ENCODE results near the gene MXI1. TPM values are rescaled to one million over a fixed set of nuclear protein-coding genes. Genes with fewer than 3 reads are reported as not detected.
"Not testable (repeated sequence)": the region's sequence is repeated elsewhere in the genome, so short reads cannot be mapped to it uniquely, and the experiment has no call there.

The MXI1 gene
- polyA plus RNA-seq, 4 donors: 41.1 to 51.8 (median 45.5) TPM

GRCh38 chr10:110228066-110228465, 20.7 kb downstream of the MXI1 start:
- DNase-seq (ENCODE audit: low read depth in 4 of 4, low spot score in 2 of 4): no peak

GRCh38 chr10:110229155-110229554, 21.8 kb downstream of the MXI1 start:
- DNase-seq (ENCODE audit: low read depth in 4 of 4, low spot score in 2 of 4): no peak

GRCh38 chr10:110233846-110234245, 26.4 kb downstream of the MXI1 start:
- DNase-seq (ENCODE audit: low read depth in 4 of 4, low spot score in 2 of 4): no peak

GRCh38 chr10:110237894-110238480, 30.6 kb downstream of the MXI1 start:
- no peak for DNase-seq (ENCODE audit: low read depth in 4 of 4, low spot score in 2 of 4)

GRCh38 chr10:110239892-110240291, 32.5 kb downstream of the MXI1 start:
- DNase-seq (ENCODE audit: low read depth in 4 of 4, low spot score in 2 of 4): no peak

GRCh38 chr10:110241407-110241806, 34.0 kb downstream of the MXI1 start:
- no peak for DNase-seq (ENCODE audit: low read depth in 4 of 4, low spot score in 2 of 4)

- no peak for DNase-seq (ENCODE audit: low read depth in 4 of 4, low spot score in 2 of 4)
These were observed 34.4 kb downstream of the MXI1 start for GRCh38 chr10:110241841-110242240.

- no peak for DNase-seq (ENCODE audit: low read depth in 4 of 4, low spot score in 2 of 4)
These were observed 35.1 kb downstream of the MXI1 start for GRCh38 chr10:110242511-110242910.

GRCh38 chr10:110244550-110244949, 37.1 kb downstream of the MXI1 start:
- DNase-seq (ENCODE audit: low read depth in 4 of 4, low spot score in 2 of 4): no peak

GRCh38 chr10:110247833-110248232, 40.4 kb downstream of the MXI1 start:
- DNase-seq (ENCODE audit: low read depth in 4 of 4, low spot score in 2 of 4): not testable (repeated sequence)

GRCh38 chr10:110249489-110249888, 42.1 kb downstream of the MXI1 start:
- not testable (repeated sequence) for DNase-seq (ENCODE audit: low read depth in 4 of 4, low spot score in 2 of 4)

GRCh38 chr10:110251392-110251791, 44.0 kb downstream of the MXI1 start:
- not testable (repeated sequence) for DNase-seq (ENCODE audit: low read depth in 4 of 4, low spot score in 2 of 4)

- no peak for DNase-seq (ENCODE audit: low read depth in 4 of 4, low spot score in 2 of 4)
These were observed 44.7 kb downstream of the MXI1 start for GRCh38 chr10:110252151-110252550.

GRCh38 chr10:110254467-110254866, 47.1 kb downstream of the MXI1 start:
- DNase-seq (ENCODE audit: low read depth in 4 of 4, low spot score in 2 of 4): no peak

GRCh38 chr10:110258542-110258941, 51.1 kb downstream of the MXI1 start:
- DNase-seq (ENCODE audit: low read depth in 4 of 4, low spot score in 2 of 4): no peak

- DNase-seq (ENCODE audit: low read depth in 4 of 4, low spot score in 2 of 4): no peak
These were observed 51.9 kb downstream of the MXI1 start for GRCh38 chr10:110259317-110259716.

- no peak for DNase-seq (ENCODE audit: low read depth in 4 of 4, low spot score in 2 of 4)
These were observed 53.5 kb downstream of the MXI1 start for GRCh38 chr10:110260746-110261477.

- no peak for DNase-seq (ENCODE audit: low read depth in 4 of 4, low spot score in 2 of 4)
These were observed 55.8 kb downstream of the MXI1 start for GRCh38 chr10:110263164-110263563.

GRCh38 chr10:110265573-110266193, 58.3 kb downstream of the MXI1 start:
- DNase-seq (ENCODE audit: low read depth in 4 of 4, low spot score in 2 of 4): no peak

GRCh38 chr10:110267276-110267675, 59.9 kb downstream of the MXI1 start:
- DNase-seq (ENCODE audit: low read depth in 4 of 4, low spot score in 2 of 4): no peak

GRCh38 chr10:110268442-110268841, 61.0 kb downstream of the MXI1 start:
- no peak for DNase-seq (ENCODE audit: low read depth in 4 of 4, low spot score in 2 of 4)

- DNase-seq (ENCODE audit: low read depth in 4 of 4, low spot score in 2 of 4): no peak
These were observed 61.6 kb downstream of the MXI1 start for GRCh38 chr10:110268971-110269370.
